Measurements from ENCODE around the gene TMEM205. TPM values are rescaled to one million over a fixed set of nuclear protein-coding genes. Genes with fewer than 3 reads are reported as not detected.

The TMEM205 gene
- total RNA-seq, 1 donor from 2014 or later, result 46.0 TPM

DNA sequence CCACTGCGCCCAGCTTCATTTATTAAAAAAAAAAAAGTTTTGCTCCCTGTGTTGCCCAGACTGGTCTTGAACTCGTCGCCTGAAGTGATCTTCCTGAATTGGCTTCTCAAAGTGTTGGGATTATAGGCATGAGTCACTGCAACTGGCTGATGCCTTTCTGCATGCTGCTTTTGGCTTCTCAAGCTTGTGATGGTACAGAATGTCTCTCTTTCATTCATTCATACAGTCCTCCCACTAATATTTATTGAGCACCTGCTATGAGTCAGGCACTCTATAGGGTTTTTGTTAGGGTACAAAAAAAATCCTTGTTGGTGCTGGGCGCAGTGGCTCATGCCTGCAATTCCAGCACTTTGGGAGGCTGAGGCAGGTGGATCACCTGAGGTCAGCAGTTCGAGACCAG, 41.1 kb downstream of the TMEM205 start:
- H3K36me3 Mint-ChIP-seq (ENCODE audit: low read depth, unreplicated experiment), result peaks cover 2% of the 10 kb centered on the region
- Histone ChIP-seq H4K20me1 (ENCODE audit: insufficient read depth, low read length) (no peaks in the 10 kb centered on the region), H3K4me1 (ENCODE audit: insufficient read depth, low read length) (no peaks in the 10 kb centered on the region), H3K4me2 (ENCODE audit: low read length) (no peak overlapping the region), H3K9ac (ENCODE audit: low read length) (no peak overlapping the region), H3K27me3 (ENCODE audit: insufficient read depth, low read length) (peaks cover 5% of the 10 kb centered on the region), H3K9me3 (ENCODE audit: insufficient read depth, low read depth, low read length) (peaks cover 2% of the 10 kb centered on the region), H3K4me3 (ENCODE audit: insufficient read depth, low read depth, low read length) (no peak overlapping the region), H3K79me2 (ENCODE audit: insufficient read depth, low read length) (no peaks in the 10 kb centered on the region), H3K27ac (ENCODE audit: low read depth, low read length) (no peak overlapping the region), H2AFZ (ENCODE audit: low read depth, low read length) (no peak overlapping the region), H3K36me3 (ENCODE audit: insufficient read depth, low read length) (no peaks in the 10 kb centered on the region)
- FAIRE-seq (no peak), DNase-seq (ENCODE audit: low read depth) (no peak)
- TF ChIP-seq, protein P1, sequence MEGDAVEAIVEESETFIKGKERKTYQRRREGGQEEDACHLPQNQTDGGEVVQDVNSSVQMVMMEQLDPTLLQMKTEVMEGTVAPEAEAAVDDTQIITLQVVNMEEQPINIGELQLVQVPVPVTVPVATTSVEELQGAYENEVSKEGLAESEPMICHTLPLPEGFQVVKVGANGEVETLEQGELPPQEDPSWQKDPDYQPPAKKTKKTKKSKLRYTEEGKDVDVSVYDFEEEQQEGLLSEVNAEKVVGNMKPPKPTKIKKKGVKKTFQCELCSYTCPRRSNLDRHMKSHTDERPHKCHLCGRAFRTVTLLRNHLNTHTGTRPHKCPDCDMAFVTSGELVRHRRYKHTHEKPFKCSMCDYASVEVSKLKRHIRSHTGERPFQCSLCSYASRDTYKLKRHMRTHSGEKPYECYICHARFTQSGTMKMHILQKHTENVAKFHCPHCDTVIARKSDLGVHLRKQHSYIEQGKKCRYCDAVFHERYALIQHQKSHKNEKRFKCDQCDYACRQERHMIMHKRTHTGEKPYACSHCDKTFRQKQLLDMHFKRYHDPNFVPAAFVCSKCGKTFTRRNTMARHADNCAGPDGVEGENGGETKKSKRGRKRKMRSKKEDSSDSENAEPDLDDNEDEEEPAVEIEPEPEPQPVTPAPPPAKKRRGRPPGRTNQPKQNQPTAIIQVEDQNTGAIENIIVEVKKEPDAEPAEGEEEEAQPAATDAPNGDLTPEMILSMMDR (IDR thresholded peaks at IDR 0.05; ENCODE audit: insufficient read depth, low read depth, low read length), result no peak
- no peak overlapping the region for H3K27ac Mint-ChIP-seq (ENCODE audit: unreplicated experiment)
- H3K4me1 Mint-ChIP-seq (ENCODE audit: low read depth, unreplicated experiment), result no peaks in the 10 kb centered on the region
- peaks cover 25% of the 10 kb centered on the region for H3K27me3 Mint-ChIP-seq (ENCODE audit: low read depth, unreplicated experiment)
- H3K4me3 Mint-ChIP-seq (ENCODE audit: unreplicated experiment), result no peak overlapping the region
- H3K9me3 Mint-ChIP-seq (ENCODE audit: unreplicated experiment), result no peaks in the 10 kb centered on the region

GRCh38 chr19:11300811-11301120, 45.3 kb downstream of the TMEM205 start:
- H3K36me3 ChIP-seq (ENCODE audit: insufficient read depth, low read length), result no peaks in the 10 kb centered on the region
- Mint-ChIP-seq H3K9me3 (ENCODE audit: unreplicated experiment) (no peaks in the 10 kb centered on the region), H3K27me3 (ENCODE audit: low read depth, unreplicated experiment) (peaks cover 11% of the 10 kb centered on the region), H3K36me3 (ENCODE audit: low read depth, unreplicated experiment) (peaks cover 2% of the 10 kb centered on the region), H3K4me1 (ENCODE audit: low read depth, unreplicated experiment) (no peaks in the 10 kb centered on the region), H3K4me3 (ENCODE audit: unreplicated experiment) (no peak overlapping the region), H3K27ac (ENCODE audit: unreplicated experiment) (no peak overlapping the region)
- no peaks in the 10 kb centered on the region for H3K79me2 ChIP-seq (ENCODE audit: insufficient read depth, low read length)
- no peak overlapping the region for H3K9ac ChIP-seq (ENCODE audit: low read length)
- H2AFZ ChIP-seq (ENCODE audit: low read depth, low read length), result no peak overlapping the region
- DNase-seq (ENCODE audit: low read depth) (no peak), FAIRE-seq (no peak)
- H3K4me1 ChIP-seq (ENCODE audit: insufficient read depth, low read length), result no peaks in the 10 kb centered on the region
- H3K4me3 ChIP-seq (ENCODE audit: insufficient read depth, low read depth, low read length), result no peak overlapping the region
- no peak for TF ChIP-seq EZH2 (IDR thresholded peaks at IDR 0.05; ENCODE audit: insufficient read depth, low read length)
- TF ChIP-seq, protein P1 (IDR thresholded peaks at IDR 0.05; ENCODE audit: insufficient read depth, low read depth, low read length), result no peak
- peaks cover 8% of the 10 kb centered on the region for H3K27me3 ChIP-seq (ENCODE audit: insufficient read depth, low read length)
- no peak overlapping the region for H3K4me2 ChIP-seq (ENCODE audit: low read length)
- no peaks in the 10 kb centered on the region for H4K20me1 ChIP-seq (ENCODE audit: insufficient read depth, low read length)
- no peak overlapping the region for H3K27ac ChIP-seq (ENCODE audit: low read depth, low read length)
- H3K9me3 ChIP-seq (ENCODE audit: insufficient read depth, low read depth, low read length), result peaks cover 2% of the 10 kb centered on the region

DNA sequence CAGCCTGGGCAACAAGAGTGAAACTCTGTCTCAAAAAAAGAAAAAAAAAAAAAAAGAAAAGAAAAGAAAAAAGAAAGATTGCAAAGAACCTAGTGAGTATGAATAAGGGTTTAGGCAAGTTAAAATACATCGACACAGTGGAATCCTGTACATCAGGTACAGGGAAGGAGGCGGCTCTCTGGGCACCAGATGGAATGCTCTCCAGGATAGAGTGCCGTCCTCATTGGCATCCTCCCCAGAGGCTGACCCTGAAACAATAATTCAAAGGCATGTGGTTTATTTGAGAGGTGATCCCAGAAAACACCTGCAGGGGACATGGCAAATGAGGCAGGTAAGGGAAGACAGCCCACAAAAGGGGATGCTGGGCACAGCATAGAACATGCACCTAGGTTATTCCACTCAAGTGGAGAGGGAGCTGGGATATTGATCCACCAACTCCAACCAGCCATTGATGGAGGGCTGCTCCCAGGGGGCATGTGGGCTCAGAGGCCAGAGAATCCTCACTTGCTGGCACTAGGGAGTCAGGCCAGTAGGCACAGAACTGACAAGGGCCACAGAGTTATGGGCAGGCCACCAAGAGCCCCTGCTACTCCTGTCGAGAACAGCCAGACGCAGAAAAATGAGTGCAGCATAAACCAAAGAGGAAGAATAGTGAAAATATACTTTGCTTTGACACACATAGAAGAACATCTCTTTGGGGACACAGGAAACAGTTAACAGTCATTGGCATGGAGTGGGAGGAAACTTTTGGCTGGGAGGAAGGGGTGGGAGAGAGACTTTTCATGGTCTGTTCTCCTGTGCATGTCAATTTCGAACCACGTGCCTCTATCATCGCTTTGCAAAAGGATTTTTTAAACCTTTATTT, 45.9 kb downstream of the TMEM205 start:
- Mint-ChIP-seq H3K4me1 (ENCODE audit: low read depth, unreplicated experiment) (no peaks in the 10 kb centered on the region), H3K27ac (ENCODE audit: unreplicated experiment) (no peak overlapping the region), H3K27me3 (ENCODE audit: low read depth, unreplicated experiment) (peaks cover 9% of the 10 kb centered on the region), H3K36me3 (ENCODE audit: low read depth, unreplicated experiment) (peaks cover 2% of the 10 kb centered on the region), H3K9me3 (ENCODE audit: unreplicated experiment) (no peaks in the 10 kb centered on the region), H3K4me3 (ENCODE audit: unreplicated experiment) (no peak overlapping the region)
- peaks cover 8% of the 10 kb centered on the region for H3K27me3 ChIP-seq (ENCODE audit: insufficient read depth, low read length)
- no peaks in the 10 kb centered on the region for H3K4me1 ChIP-seq (ENCODE audit: insufficient read depth, low read length)
- FAIRE-seq (no peak), DNase-seq (ENCODE audit: low read depth) (no peak)
- no peaks in the 10 kb centered on the region for H4K20me1 ChIP-seq (ENCODE audit: insufficient read depth, low read length)
- H3K9ac ChIP-seq (ENCODE audit: low read length), result no peak overlapping the region
- no peak overlapping the region for H3K27ac ChIP-seq (ENCODE audit: low read depth, low read length)
- no peak overlapping the region for H2AFZ ChIP-seq (ENCODE audit: low read depth, low read length)
- peaks cover 2% of the 10 kb centered on the region for H3K9me3 ChIP-seq (ENCODE audit: insufficient read depth, low read depth, low read length)
- H3K79me2 ChIP-seq (ENCODE audit: insufficient read depth, low read length), result no peaks in the 10 kb centered on the region
- no peak for TF ChIP-seq EZH2 (IDR thresholded peaks at IDR 0.05; ENCODE audit: insufficient read depth, low read length)
- TF ChIP-seq, protein P1 (IDR thresholded peaks at IDR 0.05; ENCODE audit: insufficient read depth, low read depth, low read length), result no peak
- no peak overlapping the region for H3K4me3 ChIP-seq (ENCODE audit: insufficient read depth, low read depth, low read length)
- H3K4me2 ChIP-seq (ENCODE audit: low read length), result no peak overlapping the region
- H3K36me3 ChIP-seq (ENCODE audit: insufficient read depth, low read length), result no peaks in the 10 kb centered on the region

Data from astrocyte (in vitro differentiated cells and primary cell).